ENCODE data around the gene KCNQ1OT1.

Gene KCNQ1OT1

GRCh38 chr11:2590131-2590964, 109.4 kb downstream of the KCNQ1OT1 start:
- no peak overlapping the region for H3K9ac ChIP-seq (ENCODE audit: low read depth, low read length)
- H3K9me3 ChIP-seq (replicated peaks; ENCODE audit: low read length): no peaks in the 10 kb centered on the region
- H3K4me1 ChIP-seq (ENCODE audit: control insufficient read depth, insufficient read depth, low read length): no peaks in the 10 kb centered on the region
- no peak overlapping the region for H3K4me2 ChIP-seq (ENCODE audit: low read length)
- H3K36me3 ChIP-seq (ENCODE audit: insufficient read depth, low read length): no peaks in the 10 kb centered on the region
- no peak overlapping the region for H3K4me3 ChIP-seq (ENCODE audit: low read length)
- peaks cover 12% of the 10 kb centered on the region for H3K27me3 ChIP-seq (ENCODE audit: control insufficient read depth, insufficient read depth, low read length)

GRCh38 chr11:2589538-2589934, 110.3 kb downstream of the KCNQ1OT1 start:
- Histone ChIP-seq H3K4me2 (ENCODE audit: low read length) (no peak overlapping the region), H3K9me3 (replicated peaks; ENCODE audit: low read length) (no peaks in the 10 kb centered on the region), H3K4me3 (ENCODE audit: low read length) (no peak overlapping the region), H3K27me3 (ENCODE audit: control insufficient read depth, insufficient read depth, low read length) (peaks cover 8% of the 10 kb centered on the region), H3K36me3 (ENCODE audit: insufficient read depth, low read length) (no peaks in the 10 kb centered on the region), H3K9ac (ENCODE audit: low read depth, low read length) (no peak overlapping the region), H3K4me1 (ENCODE audit: control insufficient read depth, insufficient read depth, low read length) (no peaks in the 10 kb centered on the region)

GRCh38 chr11:2588809-2589537, 110.8 kb downstream of the KCNQ1OT1 start:
- no peaks in the 10 kb centered on the region for H3K36me3 ChIP-seq (ENCODE audit: insufficient read depth, low read length)
- H3K9me3 ChIP-seq (replicated peaks; ENCODE audit: low read length): no peaks in the 10 kb centered on the region
- no peak overlapping the region for H3K4me3 ChIP-seq (ENCODE audit: low read length)
- H3K4me1 ChIP-seq (ENCODE audit: control insufficient read depth, insufficient read depth, low read length): no peaks in the 10 kb centered on the region
- H3K27me3 ChIP-seq (ENCODE audit: control insufficient read depth, insufficient read depth, low read length): peaks cover 8% of the 10 kb centered on the region
- no peak overlapping the region for H3K4me2 ChIP-seq (ENCODE audit: low read length)
- no peak overlapping the region for H3K9ac ChIP-seq (ENCODE audit: low read depth, low read length)

- Histone ChIP-seq H3K4me2 (ENCODE audit: low read length) (no peak overlapping the region), H3K4me3 (ENCODE audit: low read length) (no peak overlapping the region), H3K4me1 (ENCODE audit: control insufficient read depth, insufficient read depth, low read length) (no peaks in the 10 kb centered on the region), H3K9ac (ENCODE audit: low read depth, low read length) (no peak overlapping the region), H3K27me3 (ENCODE audit: control insufficient read depth, insufficient read depth, low read length) (peaks cover 3% of the 10 kb centered on the region), H3K36me3 (ENCODE audit: insufficient read depth, low read length) (no peaks in the 10 kb centered on the region), H3K9me3 (replicated peaks; ENCODE audit: low read length) (no peaks in the 10 kb centered on the region)
Measured at GRCh38 chr11:2587976-2588748, 111.6 kb downstream of the KCNQ1OT1 start.

GRCh38 chr11:2587132-2587930, 112.5 kb downstream of the KCNQ1OT1 start:
- no peak overlapping the region for H3K9ac ChIP-seq (ENCODE audit: low read depth, low read length)
- H3K27me3 ChIP-seq (ENCODE audit: control insufficient read depth, insufficient read depth, low read length): peaks cover 3% of the 10 kb centered on the region
- H3K4me3 ChIP-seq (ENCODE audit: low read length): no peak overlapping the region
- H3K36me3 ChIP-seq (ENCODE audit: insufficient read depth, low read length): no peaks in the 10 kb centered on the region
- H3K4me2 ChIP-seq (ENCODE audit: low read length): no peak overlapping the region
- no peaks in the 10 kb centered on the region for H3K4me1 ChIP-seq (ENCODE audit: control insufficient read depth, insufficient read depth, low read length)
- no peaks in the 10 kb centered on the region for H3K9me3 ChIP-seq (replicated peaks; ENCODE audit: low read length)

GRCh38 chr11:2586793-2587131, 113.0 kb downstream of the KCNQ1OT1 start:
- no peak overlapping the region for H3K9ac ChIP-seq (ENCODE audit: low read depth, low read length)

GRCh38 chr11:2586087-2586792, 113.6 kb downstream of the KCNQ1OT1 start:
- Histone ChIP-seq H3K9ac (ENCODE audit: low read depth, low read length) (no peak overlapping the region), H3K4me1 (ENCODE audit: control insufficient read depth, insufficient read depth, low read length) (no peaks in the 10 kb centered on the region), H3K27me3 (ENCODE audit: control insufficient read depth, insufficient read depth, low read length) (peaks cover 3% of the 10 kb centered on the region), H3K4me2 (ENCODE audit: low read length) (no peak overlapping the region), H3K4me3 (ENCODE audit: low read length) (no peak overlapping the region), H3K36me3 (ENCODE audit: insufficient read depth, low read length) (no peaks in the 10 kb centered on the region), H3K9me3 (replicated peaks; ENCODE audit: low read length) (no peaks in the 10 kb centered on the region)

More at GRCh38 chr11:2586793-2587131, 113.0 kb downstream of the KCNQ1OT1 start:
- Histone ChIP-seq H3K4me3 (ENCODE audit: low read length) (no peak overlapping the region), H3K27me3 (ENCODE audit: control insufficient read depth, insufficient read depth, low read length) (peaks cover 3% of the 10 kb centered on the region), H3K4me2 (ENCODE audit: low read length) (no peak overlapping the region), H3K4me1 (ENCODE audit: control insufficient read depth, insufficient read depth, low read length) (no peaks in the 10 kb centered on the region), H3K36me3 (ENCODE audit: insufficient read depth, low read length) (no peaks in the 10 kb centered on the region), H3K9me3 (replicated peaks; ENCODE audit: low read length) (no peaks in the 10 kb centered on the region)

GRCh38 chr11:2585566-2586086, 114.2 kb downstream of the KCNQ1OT1 start:
- H3K4me1 ChIP-seq (ENCODE audit: control insufficient read depth, insufficient read depth, low read length): no peaks in the 10 kb centered on the region
- H3K36me3 ChIP-seq (ENCODE audit: insufficient read depth, low read length): no peaks in the 10 kb centered on the region
- H3K4me2 ChIP-seq (ENCODE audit: low read length): no peak overlapping the region
- H3K27me3 ChIP-seq (ENCODE audit: control insufficient read depth, insufficient read depth, low read length): peaks cover 3% of the 10 kb centered on the region
- H3K9me3 ChIP-seq (replicated peaks; ENCODE audit: low read length): no peaks in the 10 kb centered on the region
- no peak overlapping the region for H3K9ac ChIP-seq (ENCODE audit: low read depth, low read length)
- H3K4me3 ChIP-seq (ENCODE audit: low read length): no peak overlapping the region

- H3K4me3 ChIP-seq (ENCODE audit: low read length): no peak overlapping the region
- H3K36me3 ChIP-seq (ENCODE audit: insufficient read depth, low read length): no peaks in the 10 kb centered on the region
- no peaks in the 10 kb centered on the region for H3K4me1 ChIP-seq (ENCODE audit: control insufficient read depth, insufficient read depth, low read length)
- no peak overlapping the region for H3K9ac ChIP-seq (ENCODE audit: low read depth, low read length)
- H3K27me3 ChIP-seq (ENCODE audit: control insufficient read depth, insufficient read depth, low read length): peaks cover under 1% of the 10 kb centered on the region
- no peak overlapping the region for H3K4me2 ChIP-seq (ENCODE audit: low read length)
- no peaks in the 10 kb centered on the region for H3K9me3 ChIP-seq (replicated peaks; ENCODE audit: low read length)
Measured at GRCh38 chr11:2584812-2585565, 114.8 kb downstream of the KCNQ1OT1 start.

- no peak overlapping the region for H3K9ac ChIP-seq (ENCODE audit: low read depth, low read length)
- H3K4me2 ChIP-seq (ENCODE audit: low read length): no peak overlapping the region
- no peaks in the 10 kb centered on the region for H3K9me3 ChIP-seq (replicated peaks; ENCODE audit: low read length)
- H3K36me3 ChIP-seq (ENCODE audit: insufficient read depth, low read length): no peaks in the 10 kb centered on the region
- no peak overlapping the region for H3K4me3 ChIP-seq (ENCODE audit: low read length)
- H3K4me1 ChIP-seq (ENCODE audit: control insufficient read depth, insufficient read depth, low read length): no peaks in the 10 kb centered on the region
- H3K27me3 ChIP-seq (ENCODE audit: control insufficient read depth, insufficient read depth, low read length): no peaks in the 10 kb centered on the region
Measured at GRCh38 chr11:2584434-2584811, 115.4 kb downstream of the KCNQ1OT1 start.

All from skeletal muscle satellite cell (primary cell).